MM.1S (cell line): ENCODE results near the gene CCT8.
"Not testable (repeated sequence)": the region's sequence is repeated elsewhere in the genome, so short reads cannot be mapped to it uniquely, and the experiment has no call there.

Experiments
- DNase-seq: peaks from one replicate; pipeline ENCODE4 v3.0.0-alpha.2; 2015
- H2AFZ ChIP-seq: fragments of 300-600 bp; sonication (generic); 2 replicates; pipeline ENCODE4 v1.6.0; 2016; ENCODE audit warnings: antibody characterized with exemption, low read length
- H3F3A ChIP-seq: fragments of 300-600 bp; sonication (generic); 2 replicates; pipeline ENCODE4 v1.6.1; 2016; ENCODE audit warnings: mild to moderate bottlenecking, antibody characterized with exemption, low read length, moderate library complexity, mixed read lengths; ENCODE audit not compliant: insufficient read depth
- H3K27ac ChIP-seq: fragments of 300-600 bp; sonication (generic); 2 replicates; pipeline ENCODE4 v1.5.1; 2016; ENCODE audit warnings: mild to moderate bottlenecking, low read length
- H3K27me3 ChIP-seq: fragments of 300-600 bp; sonication (generic); replicated peaks from 2 replicates; pipeline ENCODE4 v1.6.0; 2016; ENCODE audit warnings: low read length; ENCODE audit not compliant: insufficient read depth
- H3K36me3 ChIP-seq: fragments of 300-600 bp; sonication (generic); replicated peaks from 2 replicates; pipeline ENCODE4 v1.6.1; 2016; ENCODE audit warnings: mild to moderate bottlenecking, low read length, mixed read lengths; ENCODE audit not compliant: insufficient read depth
- H3K4me1 ChIP-seq: fragments of 300-600 bp; sonication (generic); 2 replicates; pipeline ENCODE4 v1.6.1; 2016; ENCODE audit warnings: low read length, mixed read lengths
- H3K4me2 ChIP-seq: fragments of 300-600 bp; sonication (generic); 2 replicates; pipeline ENCODE4 v1.6.0; 2016; ENCODE audit warnings: low read depth, low read length
- H3K4me3 ChIP-seq: fragments of 300-600 bp; sonication (generic); 2 replicates; pipeline ENCODE4 v1.5.1; 2016; ENCODE audit warnings: low read length, mixed read lengths
- H3K79me2 ChIP-seq: fragments of 300-600 bp; sonication (generic); 2 replicates; pipeline ENCODE4 v1.6.1; 2016; ENCODE audit warnings: mixed run types, low read length, mixed read lengths
- H3K9ac ChIP-seq: fragments of 300-600 bp; sonication (generic); 2 replicates; pipeline ENCODE4 v1.6.1; 2016; ENCODE audit warnings: low read length, mixed read lengths
- H3K9me2 ChIP-seq: fragments of 300-600 bp; sonication (generic); replicated peaks from 2 replicates; pipeline ENCODE4 v1.6.1; 2016; ENCODE audit warnings: mild to moderate bottlenecking, low read length, mixed read lengths; ENCODE audit not compliant: insufficient read depth
- H3K9me3 ChIP-seq: fragments of 300-600 bp; sonication (generic); replicated peaks from 2 replicates; pipeline ENCODE4 v1.6.1; 2016; ENCODE audit warnings: mild to moderate bottlenecking, low read length, mixed read lengths; ENCODE audit not compliant: insufficient read depth
- H4K20me1 ChIP-seq: fragments of 300-600 bp; sonication (generic); 2 replicates; pipeline ENCODE4 v1.6.1; 2016; ENCODE audit warnings: mild to moderate bottlenecking, low read length, moderate library complexity, mixed read lengths; ENCODE audit not compliant: insufficient read depth
- EZH2 ChIP-seq: fragments of 300-600 bp; sonication (generic); optimal IDR thresholded peaks from 2 replicates; pipeline ENCODE3; 2017; ENCODE audit warnings: low read depth, mild to moderate bottlenecking, antibody characterized with exemption, low read length, mixed read lengths
- EZH2phosphoT487 ChIP-seq: fragments of 300-600 bp; sonication (generic); IDR thresholded peaks from 2 replicates; pipeline ENCODE4 v1.6.1; 2018; ENCODE audit warnings: antibody characterized with exemption, low read length
- TF ChIP-seq, protein P1 (sequence below): fragments of 300-600 bp; sonication (generic); IDR thresholded peaks from 2 replicates; pipeline ENCODE4 v1.5.1; 2016; ENCODE audit warnings: antibody characterized with exemption, low read length, mixed read lengths

Gene CCT8

DNA sequence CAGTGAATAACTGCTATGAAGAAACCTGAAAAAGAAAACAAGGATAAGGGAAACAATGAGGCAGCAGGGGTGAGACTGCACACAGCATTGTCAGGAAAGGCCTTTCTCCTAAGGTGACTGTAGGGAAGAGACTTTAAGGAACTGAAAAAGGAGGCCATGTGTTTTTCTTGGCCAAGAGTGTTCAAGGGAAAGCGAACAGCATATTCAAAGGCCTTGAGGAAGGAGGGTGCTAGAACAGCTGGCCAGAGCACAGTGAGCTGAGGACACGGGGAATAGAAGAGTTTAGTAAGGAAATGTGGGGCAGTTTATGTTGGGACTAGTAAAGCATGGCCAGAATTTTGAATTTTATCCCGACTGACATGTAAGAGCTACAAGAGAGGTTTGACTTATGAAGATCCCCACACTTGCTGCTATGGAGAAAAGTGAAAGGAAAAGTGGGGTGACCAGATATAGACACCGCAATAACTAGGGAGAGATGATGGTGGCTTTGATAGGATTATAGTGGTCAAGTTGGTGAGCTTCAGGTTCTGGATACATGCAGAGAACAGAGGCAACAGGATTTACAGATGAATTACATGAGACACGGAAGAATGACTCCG, 55.7 kb downstream of the CCT8 start:
- Histone ChIP-seq H3K4me3 (peak overlapping the region; percentile 95), H3K9me3 (no peaks in the 10 kb centered on the region), H3F3A (no peaks in the 10 kb centered on the region), H3K36me3 (no peaks in the 10 kb centered on the region), H3K27ac (no peak overlapping the region), H3K27me3 (no peaks in the 10 kb centered on the region), H3K4me2 (peak overlapping the region; percentile 87), H2AFZ (peak overlapping the region; percentile 97), H3K79me2 (peaks cover 13% of the 10 kb centered on the region), H4K20me1 (no peaks in the 10 kb centered on the region), H3K4me1 (no peaks in the 10 kb centered on the region), H3K9me2 (no peaks in the 10 kb centered on the region), H3K9ac (peak overlapping the region; percentile 87; the same call in 1 of the 2 replicates)
- no peak for DNase-seq
- TF ChIP-seq, protein P1, sequence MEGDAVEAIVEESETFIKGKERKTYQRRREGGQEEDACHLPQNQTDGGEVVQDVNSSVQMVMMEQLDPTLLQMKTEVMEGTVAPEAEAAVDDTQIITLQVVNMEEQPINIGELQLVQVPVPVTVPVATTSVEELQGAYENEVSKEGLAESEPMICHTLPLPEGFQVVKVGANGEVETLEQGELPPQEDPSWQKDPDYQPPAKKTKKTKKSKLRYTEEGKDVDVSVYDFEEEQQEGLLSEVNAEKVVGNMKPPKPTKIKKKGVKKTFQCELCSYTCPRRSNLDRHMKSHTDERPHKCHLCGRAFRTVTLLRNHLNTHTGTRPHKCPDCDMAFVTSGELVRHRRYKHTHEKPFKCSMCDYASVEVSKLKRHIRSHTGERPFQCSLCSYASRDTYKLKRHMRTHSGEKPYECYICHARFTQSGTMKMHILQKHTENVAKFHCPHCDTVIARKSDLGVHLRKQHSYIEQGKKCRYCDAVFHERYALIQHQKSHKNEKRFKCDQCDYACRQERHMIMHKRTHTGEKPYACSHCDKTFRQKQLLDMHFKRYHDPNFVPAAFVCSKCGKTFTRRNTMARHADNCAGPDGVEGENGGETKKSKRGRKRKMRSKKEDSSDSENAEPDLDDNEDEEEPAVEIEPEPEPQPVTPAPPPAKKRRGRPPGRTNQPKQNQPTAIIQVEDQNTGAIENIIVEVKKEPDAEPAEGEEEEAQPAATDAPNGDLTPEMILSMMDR: no peak
- TF ChIP-seq EZH2phosphoT487 (no peak), EZH2 (no peak)

DNA sequence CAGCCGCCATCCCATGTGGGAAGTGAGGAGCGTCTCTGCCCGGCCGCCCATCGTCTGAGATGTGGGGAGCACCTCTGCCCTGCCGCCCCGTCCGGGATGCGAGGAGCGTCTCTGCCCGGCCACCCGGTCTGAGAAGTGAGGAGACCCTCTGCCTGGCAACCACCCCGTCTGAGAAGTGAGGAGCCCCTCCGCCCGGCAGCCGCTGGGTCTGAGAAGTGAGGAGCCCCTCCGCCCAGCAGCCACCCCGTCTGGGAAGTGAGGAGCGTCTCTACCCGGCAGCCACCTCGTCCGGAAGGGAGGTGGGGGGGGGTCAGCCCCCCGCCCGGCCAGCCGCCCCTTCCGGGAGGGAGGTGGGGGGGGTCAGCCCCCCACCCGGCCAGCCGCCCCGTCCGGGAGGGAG, 62.2 kb downstream of the CCT8 start:
- not testable (repeated sequence) for H3K9ac ChIP-seq, H3K36me3 ChIP-seq, H3K9me3 ChIP-seq, H3K79me2 ChIP-seq, DNase-seq, H2AFZ ChIP-seq, H3K27me3 ChIP-seq, H3K4me3 ChIP-seq, H3K9me2 ChIP-seq, H3K4me2 ChIP-seq, H4K20me1 ChIP-seq, H3F3A ChIP-seq, H3K27ac ChIP-seq, H3K4me1 ChIP-seq

DNA sequence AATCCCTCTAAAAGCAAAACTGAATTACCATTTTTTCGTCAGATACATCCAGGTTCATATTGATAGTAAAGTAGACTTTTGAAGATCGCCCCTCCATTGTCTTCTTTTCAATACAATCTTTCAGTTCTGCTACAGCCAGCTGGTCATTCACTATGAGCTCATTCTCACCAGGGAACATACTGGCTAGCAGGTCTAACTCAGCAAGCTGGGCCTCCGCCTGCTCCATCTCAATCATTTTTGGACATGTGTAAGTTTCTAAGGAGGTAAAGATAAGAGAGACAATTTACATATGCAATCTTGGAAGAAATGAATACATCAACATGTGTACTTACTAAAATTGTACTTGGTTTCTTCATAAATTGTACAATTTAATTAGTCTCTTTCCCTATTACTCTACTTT, 65.1 kb downstream of the CCT8 start:
- no peaks in the 10 kb centered on the region for H4K20me1 ChIP-seq
- H3K9me3 ChIP-seq: no peaks in the 10 kb centered on the region
- no peaks in the 10 kb centered on the region for H3K79me2 ChIP-seq
- no peak for DNase-seq
- peaks cover 4% of the 10 kb centered on the region for H3F3A ChIP-seq
- H3K36me3 ChIP-seq: no peaks in the 10 kb centered on the region
- TF ChIP-seq, protein P1: no peak
- no peaks in the 10 kb centered on the region for H3K9me2 ChIP-seq
- H3K9ac ChIP-seq: no peak overlapping the region
- H3K4me2 ChIP-seq: no peak overlapping the region
- H3K4me3 ChIP-seq: no peak overlapping the region
- H2AFZ ChIP-seq: no peak overlapping the region
- H3K4me1 ChIP-seq: no peaks in the 10 kb centered on the region
- no peaks in the 10 kb centered on the region for H3K27me3 ChIP-seq
- H3K27ac ChIP-seq: no peak overlapping the region

DNA sequence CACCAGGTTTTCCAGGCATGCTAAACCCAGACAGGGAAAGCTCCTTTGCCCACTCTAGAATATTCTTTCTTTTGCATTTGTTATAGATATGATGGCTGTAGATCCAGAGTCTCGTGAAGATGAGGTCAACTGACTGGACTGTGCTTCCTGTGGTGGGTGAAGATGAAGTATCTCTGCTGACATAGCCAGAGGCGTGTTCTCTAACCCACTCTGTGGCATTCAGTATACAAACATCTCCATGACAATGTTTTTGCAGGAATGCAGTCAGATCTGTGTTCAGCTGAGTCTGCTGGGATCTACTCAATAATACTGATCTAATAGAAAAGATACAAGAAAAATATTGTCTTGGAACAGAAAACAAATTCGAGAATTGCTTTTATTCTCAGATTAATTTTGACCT, 65.6 kb downstream of the CCT8 start:
- no peak for DNase-seq
- no peak overlapping the region for H3K9ac ChIP-seq
- H3K4me3 ChIP-seq: no peak overlapping the region

More for the DNA sequence above, 65.6 kb downstream of the CCT8 start:
- H3K79me2 ChIP-seq: no peaks in the 10 kb centered on the region
- H2AFZ ChIP-seq: no peak overlapping the region
- no peaks in the 10 kb centered on the region for H3K4me1 ChIP-seq
- no peaks in the 10 kb centered on the region for H3K9me3 ChIP-seq
- H4K20me1 ChIP-seq: no peaks in the 10 kb centered on the region
- no peak overlapping the region for H3K4me2 ChIP-seq
- H3K27ac ChIP-seq: no peak overlapping the region
- no peaks in the 10 kb centered on the region for H3K9me2 ChIP-seq
- peaks cover 9% of the 10 kb centered on the region for H3F3A ChIP-seq
- no peaks in the 10 kb centered on the region for H3K27me3 ChIP-seq
- TF ChIP-seq, protein P1: no peak
- TF ChIP-seq EZH2phosphoT487 (no peak), EZH2 (no peak)
- no peaks in the 10 kb centered on the region for H3K36me3 ChIP-seq
